COR-L47 (cell line): ENCODE results near the gene KIF26B.

Source experiments
- DNase-seq: peaks from one replicate; lab custom pipeline; 2025; lab: John Stamatoyannopoulos, UW

KIF26B gene

GRCh38 chr1:245279346-245279745, 124.6 kb downstream of the KIF26B start:
- DNase-seq, result no peak

- DNase-seq, result no peak
Observed at GRCh38 chr1:245283001-245283400, 128.2 kb downstream of the KIF26B start.

GRCh38 chr1:245285168-245285567, 130.4 kb downstream of the KIF26B start:
- no peak for DNase-seq

- DNase-seq, result no peak
Observed at GRCh38 chr1:245288796-245289195, 134.0 kb downstream of the KIF26B start.

- no peak for DNase-seq
Observed at GRCh38 chr1:245290836-245291235, 136.1 kb downstream of the KIF26B start.

GRCh38 chr1:245291351-245291750, 136.6 kb downstream of the KIF26B start:
- no peak for DNase-seq

GRCh38 chr1:245292141-245292540, 137.4 kb downstream of the KIF26B start:
- DNase-seq, result no peak

- no peak for DNase-seq
Observed at GRCh38 chr1:245292553-245292952, 137.8 kb downstream of the KIF26B start.

- DNase-seq, result no peak
Observed at GRCh38 chr1:245294020-245294419, 139.2 kb downstream of the KIF26B start.

GRCh38 chr1:245298781-245299180, 144.0 kb downstream of the KIF26B start:
- DNase-seq, result no peak

GRCh38 chr1:245301162-245301580, 146.4 kb downstream of the KIF26B start:
- no peak for DNase-seq

GRCh38 chr1:245301921-245302320, 147.1 kb downstream of the KIF26B start:
- DNase-seq, result no peak

GRCh38 chr1:245304698-245305097, 149.9 kb downstream of the KIF26B start:
- no peak for DNase-seq

GRCh38 chr1:245306020-245306419, 151.2 kb downstream of the KIF26B start:
- DNase-seq, result no peak

- DNase-seq, result no peak
Observed at GRCh38 chr1:245306628-245307410, 152.0 kb downstream of the KIF26B start.

- no peak for DNase-seq
Observed at GRCh38 chr1:245310571-245311531, 156.1 kb downstream of the KIF26B start.

GRCh38 chr1:245311887-245312536, 157.2 kb downstream of the KIF26B start:
- DNase-seq, result no peak

GRCh38 chr1:245313576-245313975, 158.8 kb downstream of the KIF26B start:
- no peak for DNase-seq

GRCh38 chr1:245316784-245317183, 162.0 kb downstream of the KIF26B start:
- DNase-seq, result no peak

- DNase-seq, result no peak
Observed at GRCh38 chr1:245317217-245317616, 162.4 kb downstream of the KIF26B start.

GRCh38 chr1:245319094-245319493, 164.3 kb downstream of the KIF26B start:
- DNase-seq, result no peak

- DNase-seq, result no peak
Observed at GRCh38 chr1:245322673-245323072, 167.9 kb downstream of the KIF26B start.
